Measurements from ENCODE around the gene AGMO.

Gene AGMO

DNA sequence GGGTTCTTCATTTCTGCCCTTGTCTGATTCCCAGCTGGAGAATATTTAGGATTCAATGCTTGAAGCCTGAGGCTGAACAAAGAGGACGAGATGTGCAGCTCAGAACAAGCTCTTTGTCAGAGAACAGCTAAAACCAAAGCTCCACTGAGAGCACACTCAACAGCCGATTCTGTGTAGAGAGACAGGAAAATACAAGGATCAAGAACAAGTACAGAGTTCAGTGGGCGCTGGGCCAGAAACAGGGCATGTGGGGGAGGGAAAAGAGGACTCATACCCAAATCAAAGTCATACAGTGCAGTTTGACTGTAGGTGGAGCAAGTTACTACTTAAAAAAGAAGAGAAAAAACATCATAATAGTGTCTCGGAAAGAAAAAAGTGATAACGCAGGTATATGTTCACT is at the start of gene AGMO:
Gene AGMO (minus strand): TSS at position 181 of the 400 bp plus-strand sequence.
- no peak for DNase-seq

DNA sequence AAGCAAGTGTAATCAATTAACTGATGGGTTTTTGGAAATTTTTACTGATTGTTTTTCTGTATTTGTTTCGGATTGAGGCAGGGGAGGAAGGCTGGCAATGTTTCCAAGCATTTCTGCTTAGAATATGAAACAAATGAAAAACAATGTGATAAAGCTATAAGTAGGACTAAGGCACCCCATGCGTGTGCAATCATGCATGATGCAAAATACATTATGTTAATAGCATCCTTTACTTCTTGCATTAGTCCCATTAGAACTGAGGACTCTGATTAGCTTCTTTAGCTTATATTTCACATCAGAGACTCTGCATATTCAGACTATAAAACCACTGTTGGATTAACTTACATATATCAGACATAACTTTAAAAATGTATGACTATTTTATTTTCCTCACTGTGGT is 48.7 kb upstream of the AGMO start:
- no peak for DNase-seq

DNA sequence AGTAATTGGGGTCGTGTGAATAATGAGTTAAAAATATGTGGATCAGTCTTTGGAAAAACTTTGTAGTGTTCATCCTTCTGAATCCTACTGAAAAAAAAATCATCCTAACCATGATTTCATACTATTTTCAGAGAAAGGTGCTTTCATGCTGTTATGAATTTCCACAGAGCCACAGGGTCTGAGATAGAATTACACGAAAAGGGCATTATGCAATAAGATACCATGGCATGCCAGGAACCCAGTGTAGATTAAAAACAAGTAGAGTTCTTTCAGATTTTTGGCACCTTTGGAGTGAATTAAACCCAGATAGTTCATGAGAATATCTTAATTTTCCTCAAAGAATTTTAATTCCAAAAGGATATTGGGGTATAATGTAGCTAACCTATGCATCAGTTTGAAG is 47.5 kb upstream of the AGMO start:
- no peak for DNase-seq

DNA sequence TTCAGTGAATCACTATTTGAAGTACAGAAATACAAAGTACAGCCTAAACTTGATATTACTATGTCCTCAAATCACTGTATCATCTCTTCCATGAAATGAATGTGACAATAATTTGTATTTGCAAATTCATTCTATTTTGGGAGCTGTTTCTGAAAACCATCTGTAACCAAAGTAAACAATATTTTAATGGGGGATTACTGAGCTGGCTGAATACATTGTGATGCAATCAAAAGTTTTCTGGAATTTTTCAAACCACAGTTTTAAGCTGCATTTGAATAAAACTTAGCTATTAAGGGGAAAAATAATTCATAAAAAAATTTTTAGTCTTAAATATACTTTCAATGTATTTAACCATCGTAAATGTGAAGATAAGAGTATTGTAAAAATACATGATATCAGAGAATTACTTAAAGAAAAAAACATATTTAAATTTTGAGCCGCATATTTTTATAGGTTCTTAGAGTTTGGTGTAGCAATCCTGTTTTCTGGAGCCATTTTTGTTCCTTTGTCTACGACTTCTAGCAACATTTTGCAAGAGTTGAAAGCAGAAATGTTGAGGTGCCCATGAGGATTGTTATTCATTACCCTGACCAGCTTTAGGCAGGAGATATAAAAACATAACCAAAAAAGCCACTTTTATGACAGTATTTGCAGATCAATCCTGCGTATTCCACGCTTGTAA is 45.9 kb upstream of the AGMO start:
- no peak for DNase-seq

DNA sequence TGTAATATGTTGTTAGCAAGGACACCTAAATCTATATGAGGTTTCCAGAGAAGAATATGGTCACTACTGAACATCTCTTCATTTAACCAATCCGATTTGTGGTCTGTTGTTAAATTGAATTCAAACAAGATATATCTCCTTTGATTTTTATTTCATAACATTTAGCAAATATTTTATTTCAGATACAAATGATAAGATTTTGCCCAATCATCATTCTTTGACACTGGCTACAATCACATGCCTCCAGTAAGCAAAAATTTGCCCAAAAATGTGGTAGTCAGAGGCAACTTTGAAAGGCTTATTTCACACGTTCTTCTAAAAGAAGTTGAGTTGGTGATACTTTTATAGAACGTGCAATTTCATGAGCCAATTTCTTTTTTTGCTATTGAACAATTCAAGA is 44.7 kb upstream of the AGMO start:
- no peak for DNase-seq

DNA sequence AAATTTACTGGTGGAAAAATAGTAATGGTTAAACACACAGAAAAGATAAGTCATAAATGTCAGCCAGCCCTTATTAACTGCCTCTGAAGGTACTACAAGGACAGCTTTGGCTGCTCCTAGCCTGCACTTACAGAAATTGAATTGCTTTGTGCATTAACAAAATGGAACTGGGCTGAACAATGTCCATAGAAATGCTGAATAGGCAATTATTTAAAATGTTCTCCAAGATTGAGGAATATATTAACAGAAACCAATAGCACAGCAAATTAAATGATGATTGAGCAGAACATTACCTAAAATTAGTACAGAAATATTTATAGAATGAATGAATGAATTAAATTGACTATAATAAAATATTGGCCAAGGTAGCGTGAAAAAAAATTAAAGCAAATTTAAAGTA is 42.4 kb upstream of the AGMO start:
- DNase-seq, result no peak

DNA sequence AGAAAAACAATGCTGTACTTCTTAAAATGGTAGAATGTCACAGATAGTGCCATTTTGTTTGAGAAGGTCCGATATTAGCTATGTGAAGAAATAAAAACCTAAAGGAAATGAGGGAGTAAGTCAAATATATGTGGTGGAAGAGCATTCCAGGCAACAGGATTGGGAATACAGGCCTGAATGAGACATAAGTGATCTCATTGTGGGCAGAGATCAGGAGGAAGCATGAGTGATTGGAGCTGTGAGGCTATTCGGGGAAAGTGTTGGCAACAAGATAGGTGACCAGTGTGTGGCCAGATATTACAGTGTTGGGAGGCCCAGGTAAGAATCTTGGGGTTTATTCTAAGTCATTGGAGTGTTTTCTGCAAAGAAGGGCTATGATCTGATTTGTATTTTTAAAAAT is 41.3 kb upstream of the AGMO start:
- DNase-seq, result no peak

DNA sequence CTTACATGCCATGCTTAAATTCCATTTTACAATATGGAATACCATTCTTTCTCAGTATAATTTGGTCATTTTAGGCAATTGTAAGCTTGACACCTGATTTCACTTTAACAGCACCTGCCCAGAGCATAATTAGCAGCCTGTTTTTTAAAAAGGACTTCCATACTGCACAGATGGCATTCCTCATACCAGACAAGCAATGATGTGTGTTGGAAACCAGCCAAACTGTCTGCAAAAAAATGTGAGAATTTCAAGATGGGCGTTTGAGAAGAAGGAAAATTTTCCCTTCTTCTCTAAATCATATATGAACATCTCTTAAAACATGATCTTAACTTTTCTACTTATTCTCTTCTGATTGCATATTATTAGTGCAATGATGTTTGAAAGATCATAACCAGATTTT is 40.4 kb upstream of the AGMO start:
- no peak for DNase-seq

DNA sequence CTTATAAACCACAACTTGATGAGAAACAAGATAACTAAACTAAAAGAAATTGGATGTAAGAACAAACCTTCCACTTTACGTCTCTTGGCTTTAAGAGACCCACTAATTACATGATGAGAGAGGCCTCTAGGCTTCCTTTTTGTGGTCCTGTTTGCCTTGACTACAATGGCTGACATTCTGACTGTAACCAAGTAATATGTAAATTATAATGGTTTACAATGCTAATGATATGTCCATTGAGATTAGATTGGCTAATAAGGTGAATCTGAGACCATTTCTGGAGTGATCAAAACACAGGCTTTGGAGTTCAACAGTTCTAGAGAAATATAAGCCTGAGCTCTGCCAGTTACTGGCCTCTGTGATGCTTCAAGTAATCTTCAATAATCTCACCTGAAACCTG is 39.4 kb upstream of the AGMO start:
- no peak for DNase-seq

DNA sequence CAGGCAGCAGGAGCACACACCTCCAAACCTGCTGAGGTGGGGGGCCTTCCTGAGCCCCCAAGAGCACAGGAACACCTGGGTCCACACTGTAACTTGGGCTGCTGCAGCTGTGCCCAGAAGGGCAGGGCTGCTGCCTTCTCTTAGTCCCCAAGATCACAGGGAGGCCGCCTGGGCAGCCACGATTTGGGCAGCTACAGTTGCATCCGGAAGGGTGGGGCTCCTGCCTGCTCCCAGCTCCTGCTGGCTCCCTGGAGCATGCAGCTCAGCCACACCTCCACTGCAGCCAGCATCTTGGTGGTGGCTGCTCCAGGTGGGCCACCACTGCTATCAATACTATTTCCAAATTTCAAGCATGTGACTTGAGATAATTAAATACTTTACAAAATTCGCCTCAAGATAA is 38.5 kb upstream of the AGMO start:
- DNase-seq, result no peak

DNA sequence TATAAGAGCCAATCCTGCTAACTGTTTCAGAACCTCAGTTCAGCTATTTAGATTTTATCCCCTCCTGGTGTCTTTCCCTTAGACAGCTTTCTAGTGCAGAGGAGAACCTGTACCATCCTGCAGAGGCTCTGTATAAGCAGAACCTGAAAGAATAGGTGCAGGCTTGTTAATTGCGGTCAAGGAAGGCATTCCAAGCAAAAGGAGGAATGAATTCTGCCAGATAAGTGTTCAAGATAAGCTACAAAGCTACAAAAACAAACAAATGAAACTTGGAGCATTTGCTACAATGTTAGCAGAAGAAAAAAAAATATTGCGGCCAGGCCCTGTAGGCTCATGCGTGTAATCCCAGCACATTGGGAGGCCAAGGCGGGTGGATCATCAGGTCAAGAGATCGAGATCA is 32.6 kb upstream of the AGMO start:
- no peak for DNase-seq

DNA sequence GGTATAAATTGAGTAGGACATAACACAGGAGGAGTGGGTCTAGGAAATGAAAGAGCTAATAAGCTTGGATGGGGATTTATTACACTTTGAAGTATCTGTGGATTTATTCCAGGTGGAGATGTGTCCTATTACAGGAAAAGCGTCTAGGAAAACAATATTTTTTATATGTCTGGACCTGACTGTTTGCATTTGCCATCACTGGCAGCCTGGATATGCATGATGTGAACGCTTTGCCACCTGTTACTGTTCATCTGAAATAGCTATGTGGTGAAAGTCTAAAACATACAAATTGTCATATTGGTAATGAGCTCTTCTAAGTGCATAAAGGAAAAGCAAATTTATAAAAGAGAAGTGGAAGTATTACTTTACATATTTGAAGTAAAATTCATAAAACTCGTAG is 31.6 kb upstream of the AGMO start:
- DNase-seq, result no peak

DNA sequence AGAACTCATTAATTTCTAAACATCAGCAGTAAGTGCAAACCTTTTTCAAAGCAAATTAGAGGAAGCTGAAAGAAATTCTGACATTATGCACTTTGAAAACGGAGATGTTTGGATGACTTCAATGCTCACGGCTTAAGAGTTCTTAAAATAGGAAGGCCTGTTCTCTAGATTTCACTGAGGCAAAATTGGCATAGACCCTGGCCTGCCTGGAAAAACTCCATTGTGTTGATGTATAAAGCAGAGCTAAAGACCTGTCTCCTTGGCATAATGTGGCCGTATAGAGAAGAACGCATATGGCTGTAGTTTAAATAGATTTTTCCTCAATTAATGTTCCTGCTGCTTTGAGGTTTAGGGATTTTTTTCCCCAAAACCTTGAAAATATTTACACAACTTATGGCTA is 24.5 kb upstream of the AGMO start:
- no peak for DNase-seq

DNA sequence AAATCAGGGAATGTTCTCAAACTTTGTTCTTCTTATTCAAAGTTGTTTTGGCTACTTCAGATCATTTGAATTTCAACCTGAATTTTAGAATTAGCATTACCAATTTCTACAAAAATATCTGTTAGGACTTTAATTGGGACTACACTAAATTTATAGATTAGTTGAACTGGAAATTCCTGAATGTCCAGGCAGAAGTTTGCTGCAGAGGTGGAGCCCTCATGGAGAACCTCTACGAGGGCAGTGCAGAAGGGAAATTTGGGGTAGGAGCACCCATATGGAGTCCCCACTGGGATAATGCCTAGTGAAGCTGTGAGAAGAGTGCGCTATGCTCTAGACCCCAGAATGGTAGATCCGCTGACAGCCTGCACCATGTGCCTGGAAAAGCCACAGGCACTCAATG is 22.8 kb upstream of the AGMO start:
- DNase-seq, result no peak

DNA sequence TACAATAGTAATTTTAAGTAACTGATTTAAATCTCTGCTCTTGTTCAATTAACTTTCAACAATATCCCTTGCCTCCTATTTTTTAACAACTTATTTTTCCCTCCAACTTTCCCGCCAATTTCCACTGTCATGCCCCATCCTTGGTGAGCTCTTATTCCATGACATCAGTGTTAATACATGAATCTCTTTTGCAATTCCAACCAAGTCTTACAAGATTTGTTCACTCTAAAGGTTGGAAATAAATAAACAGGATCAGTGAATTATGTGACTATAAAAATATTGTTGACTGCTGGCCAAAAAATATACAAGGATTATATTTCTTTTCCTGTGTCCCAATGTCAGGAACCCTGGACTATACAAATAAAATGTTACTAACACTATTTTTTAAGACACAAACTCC is 21.0 kb upstream of the AGMO start:
- DNase-seq, result no peak

DNA sequence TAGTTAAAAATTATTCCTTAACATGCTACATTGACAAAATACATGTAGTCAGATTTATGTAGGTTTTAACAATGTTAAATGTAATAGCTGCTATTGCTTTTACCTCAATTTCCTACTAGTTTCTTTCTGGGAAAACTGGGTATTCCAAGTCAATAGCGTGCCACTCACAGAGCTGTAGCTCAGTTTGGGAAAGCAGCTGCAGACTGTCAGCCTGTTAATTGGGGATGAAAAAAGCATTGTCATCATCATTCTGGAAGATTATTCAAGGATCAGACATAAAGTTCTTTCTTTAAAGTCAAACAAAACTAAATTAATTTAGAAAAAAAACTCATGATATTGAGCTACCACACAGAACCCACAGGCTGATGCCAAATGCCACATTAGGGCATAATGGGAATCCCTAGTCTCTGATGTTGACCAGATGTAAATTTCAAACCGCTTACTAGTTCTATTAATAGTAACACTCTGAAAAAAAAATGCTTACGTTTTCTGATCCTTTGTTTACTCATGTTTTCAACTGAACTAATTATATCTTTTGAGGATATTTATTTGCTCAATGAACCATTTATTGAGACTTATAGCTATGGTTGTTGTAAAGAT is 19.6 kb upstream of the AGMO start:
- DNase-seq, result no peak

DNA sequence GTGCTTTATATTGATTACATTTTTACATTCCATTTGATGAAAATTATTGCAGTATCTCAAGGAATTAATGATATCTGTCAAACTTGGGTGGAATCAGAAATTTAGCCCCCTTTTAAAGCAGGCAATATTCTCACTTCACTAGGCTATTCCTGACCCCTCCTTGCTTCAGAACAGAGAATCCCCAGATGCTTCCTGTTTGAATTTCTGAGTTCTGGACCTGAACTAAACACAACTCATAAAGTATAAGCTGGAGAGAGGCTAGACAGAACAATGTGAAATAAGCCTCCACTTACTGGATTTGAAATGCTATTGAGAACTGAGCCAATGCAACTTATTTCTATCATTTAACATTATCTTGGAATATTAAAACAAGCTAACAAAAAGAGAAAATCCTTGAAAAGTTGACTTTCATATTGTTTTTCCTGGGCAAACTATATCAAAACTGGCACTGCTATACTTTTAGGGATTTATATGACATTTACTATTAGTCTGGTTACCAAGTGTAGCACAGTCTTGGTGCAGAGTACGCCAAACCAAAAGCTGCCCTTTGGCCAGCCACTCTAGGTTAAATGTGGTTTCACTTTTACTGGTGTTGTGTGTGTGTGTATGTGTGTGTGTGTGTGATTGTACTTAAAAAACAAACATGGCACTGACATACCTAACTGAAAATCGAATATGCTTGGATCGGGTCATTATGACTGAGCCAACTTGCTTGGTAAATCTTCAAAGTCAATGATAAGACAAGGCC is 19.0 kb upstream of the AGMO start:
- no peak for DNase-seq

DNA sequence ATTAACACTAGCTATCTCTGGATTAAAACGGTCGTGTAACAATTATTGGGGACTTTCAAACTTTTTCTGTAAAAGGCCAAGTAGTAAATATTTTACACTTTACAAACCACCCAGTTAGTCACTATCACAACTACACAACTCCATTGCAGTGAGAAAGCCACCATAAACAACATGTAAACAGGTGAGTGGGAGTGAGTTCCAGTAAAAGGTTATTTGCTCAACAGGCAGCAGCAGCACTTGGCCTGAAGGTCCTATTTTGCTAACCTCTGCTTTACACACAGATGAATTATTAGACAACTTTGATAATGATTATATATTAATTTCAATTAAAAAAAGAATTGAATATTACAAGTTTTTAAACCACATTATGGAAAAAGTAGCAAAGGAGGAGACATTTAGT is 15.8 kb upstream of the AGMO start:
- DNase-seq, result no peak

DNA sequence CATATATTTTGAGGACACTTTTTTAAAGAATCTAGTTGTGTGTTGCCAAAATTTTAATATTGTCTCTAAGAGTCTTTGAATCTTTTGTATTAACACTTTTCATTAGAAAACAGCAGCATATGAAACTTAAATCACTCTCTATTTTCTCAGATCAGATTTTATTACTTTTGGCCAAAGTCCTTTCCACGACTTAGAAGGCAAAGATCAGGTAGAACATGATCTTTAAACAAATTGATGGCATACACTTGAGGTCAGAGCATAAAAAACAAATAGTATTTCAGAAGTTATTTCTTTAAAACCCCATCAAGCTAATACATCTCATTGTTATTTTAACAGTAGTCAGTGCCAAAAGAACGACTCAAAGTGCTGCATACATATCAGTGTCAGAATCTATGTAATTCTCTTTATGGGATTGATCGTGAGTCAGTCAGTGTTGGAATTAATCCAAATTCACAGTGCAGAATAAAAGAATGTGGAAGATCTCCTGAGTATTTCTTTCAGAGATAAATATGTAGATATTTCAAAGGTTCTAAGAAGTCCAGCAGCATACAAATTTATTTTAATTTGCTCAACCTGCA is 9.6 kb upstream of the AGMO start:
- no peak for DNase-seq

DNA sequence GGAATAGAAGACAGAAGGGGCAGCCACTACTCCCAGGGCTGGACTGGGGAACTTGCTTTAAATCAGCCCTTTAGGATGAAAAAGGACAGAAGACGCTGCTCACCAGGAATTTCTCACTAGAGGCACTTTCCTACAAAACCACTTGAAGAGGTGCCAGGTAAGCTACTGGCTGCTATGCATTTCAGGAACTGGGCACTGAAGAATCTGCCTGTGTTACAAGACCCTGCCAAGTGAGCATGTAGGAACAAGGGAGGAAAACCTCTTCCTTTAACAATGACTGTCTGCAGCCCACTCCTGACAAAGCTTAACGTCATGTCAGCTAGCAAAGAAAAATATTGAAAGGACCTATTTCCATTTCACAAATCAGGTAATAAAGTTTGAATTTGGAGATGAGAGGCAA is 5.8 kb upstream of the AGMO start:
- DNase-seq, result no peak

DNA sequence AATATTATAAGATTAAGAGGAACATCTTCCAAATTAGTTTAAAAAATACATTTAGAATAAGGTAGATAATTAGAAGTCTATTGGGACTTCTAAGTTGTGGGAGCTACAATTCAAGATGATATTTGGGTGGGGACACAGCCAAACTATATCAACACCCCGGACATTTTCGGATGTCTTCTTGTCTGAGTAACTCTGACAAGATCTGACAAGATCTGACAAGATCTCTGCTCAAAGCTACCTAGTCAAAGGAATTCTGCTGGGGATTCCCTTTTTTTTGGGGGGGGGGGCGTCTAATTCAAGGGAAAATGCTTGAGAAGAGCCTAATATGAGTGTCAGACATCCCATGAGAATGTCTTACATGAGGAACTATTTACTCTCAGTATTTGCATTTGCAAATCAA is 5.2 kb upstream of the AGMO start:
- no peak for DNase-seq

DNA sequence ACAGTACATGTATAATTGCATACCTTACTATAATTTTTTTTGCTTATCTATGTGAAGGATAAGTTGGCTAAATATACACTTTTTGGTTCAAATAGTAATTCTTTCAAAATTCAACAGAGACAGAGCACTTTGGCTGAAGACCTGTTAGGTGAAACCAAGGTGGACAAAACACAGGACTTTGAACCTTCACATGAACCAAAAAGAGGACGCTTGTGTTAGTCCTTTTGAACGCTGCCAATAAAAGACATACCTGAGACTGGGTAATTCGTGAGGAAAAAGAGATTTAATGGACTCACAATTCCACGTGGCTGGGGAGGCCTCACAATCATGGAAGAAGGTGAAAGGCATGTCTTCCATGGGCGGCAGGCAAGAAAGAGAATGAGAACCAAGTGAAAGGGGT is 4.7 kb upstream of the AGMO start:
- DNase-seq, result no peak

DNA sequence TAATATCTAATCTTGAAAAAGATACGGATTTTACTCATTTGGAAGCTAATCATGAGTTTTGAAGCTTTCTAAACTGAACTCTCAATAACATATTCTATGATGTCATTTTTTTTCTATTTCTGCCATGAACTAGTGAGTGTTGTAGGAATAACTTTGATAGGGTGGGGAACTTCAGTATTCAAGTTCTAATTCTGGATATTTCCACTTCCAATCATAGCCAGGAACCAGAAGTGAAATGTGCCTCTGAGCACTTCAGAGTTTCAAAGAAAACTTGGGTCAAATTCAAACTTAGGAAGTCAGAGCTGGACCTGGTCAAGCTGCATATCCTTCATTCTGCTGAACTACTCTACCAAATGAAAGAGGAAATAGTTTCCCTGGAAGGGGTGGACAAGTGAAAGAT is 847 bp downstream of the AGMO start:
- no peak for DNase-seq

DNA sequence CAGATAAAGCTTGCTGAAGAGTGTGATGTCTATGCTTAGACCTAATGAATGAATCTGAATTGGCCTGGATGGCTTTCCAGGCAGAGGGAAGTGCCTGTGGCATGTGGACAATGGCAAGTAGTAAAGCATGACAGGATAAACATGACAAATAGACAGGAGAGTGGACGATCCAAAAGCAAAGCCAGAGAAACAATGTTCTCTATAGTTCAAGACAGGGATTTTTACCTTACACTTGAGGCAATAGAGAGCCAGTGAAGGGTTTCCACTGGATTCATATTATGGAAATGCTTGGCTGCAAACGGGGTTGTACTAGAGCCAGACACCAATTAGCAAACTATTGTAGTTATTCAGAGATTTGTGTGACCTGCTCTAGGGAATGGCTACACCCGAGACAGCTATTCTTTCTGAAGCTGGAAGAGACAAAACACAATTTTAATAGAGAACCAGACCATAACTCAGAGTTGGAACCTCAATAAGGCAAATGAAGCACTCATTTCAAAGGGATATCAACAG is 2.3 kb downstream of the AGMO start:
- DNase-seq, result no peak

Measured in activated CD4-positive, CD25-positive, alpha-beta regulatory T cell treated with anti-CD3 and anti-CD28 coated beads, Interleukin-2, amount 50 U/mL, for 72 hours (primary cell).